PC-3 (cell line): ENCODE results near the gene FBXL19.

Experiments
- EZH2 ChIP-seq: fragments of 300-600 bp; sonication (generic); IDR thresholded peaks from one replicate; pipeline ENCODE4 v1.6.1; 2017; ENCODE audit warnings: antibody characterized with exemption, mild to moderate bottlenecking, low read length; ENCODE audit not compliant: unreplicated experiment
- TF ChIP-seq, protein P1 (sequence below): fragments of 300-600 bp; sonication (generic); conservative IDR thresholded peaks from 2 replicates; pipeline ENCODE4 v1.5.1; 2017; ENCODE audit warnings: antibody characterized with exemption, low read depth, mild to moderate bottlenecking, low read length

DNA sequence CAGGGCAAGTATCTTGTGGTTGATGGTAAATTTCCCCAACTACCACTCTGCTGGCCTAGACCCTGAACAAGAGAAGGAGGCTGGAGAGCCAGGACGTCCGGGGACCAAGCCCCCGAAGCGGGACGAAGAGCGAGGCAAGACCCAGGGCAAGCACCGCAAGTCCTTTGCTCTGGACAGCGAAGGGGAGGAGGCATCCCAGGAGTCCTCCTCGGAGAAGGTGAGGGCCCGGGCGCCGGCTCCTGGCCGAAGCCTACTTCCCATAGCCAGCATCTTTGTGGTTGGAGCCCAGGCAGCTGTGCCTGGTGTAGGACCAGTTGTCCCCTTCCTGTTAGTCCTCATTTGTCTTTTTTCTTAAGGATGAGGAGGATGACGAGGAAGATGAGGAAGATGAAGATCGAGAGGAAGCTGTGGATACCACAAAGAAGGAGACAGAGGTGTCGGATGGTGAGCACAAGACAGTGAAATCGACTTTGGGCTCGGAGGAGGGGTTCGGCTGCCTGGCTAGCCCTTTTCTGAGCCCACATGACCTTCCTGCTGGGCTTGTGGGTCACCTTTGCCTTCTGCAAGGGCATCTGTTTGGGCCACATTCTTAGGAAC, 46.0 kb downstream of the FBXL19 start:
- no peak for TF ChIP-seq EZH2
- TF ChIP-seq, protein P1, sequence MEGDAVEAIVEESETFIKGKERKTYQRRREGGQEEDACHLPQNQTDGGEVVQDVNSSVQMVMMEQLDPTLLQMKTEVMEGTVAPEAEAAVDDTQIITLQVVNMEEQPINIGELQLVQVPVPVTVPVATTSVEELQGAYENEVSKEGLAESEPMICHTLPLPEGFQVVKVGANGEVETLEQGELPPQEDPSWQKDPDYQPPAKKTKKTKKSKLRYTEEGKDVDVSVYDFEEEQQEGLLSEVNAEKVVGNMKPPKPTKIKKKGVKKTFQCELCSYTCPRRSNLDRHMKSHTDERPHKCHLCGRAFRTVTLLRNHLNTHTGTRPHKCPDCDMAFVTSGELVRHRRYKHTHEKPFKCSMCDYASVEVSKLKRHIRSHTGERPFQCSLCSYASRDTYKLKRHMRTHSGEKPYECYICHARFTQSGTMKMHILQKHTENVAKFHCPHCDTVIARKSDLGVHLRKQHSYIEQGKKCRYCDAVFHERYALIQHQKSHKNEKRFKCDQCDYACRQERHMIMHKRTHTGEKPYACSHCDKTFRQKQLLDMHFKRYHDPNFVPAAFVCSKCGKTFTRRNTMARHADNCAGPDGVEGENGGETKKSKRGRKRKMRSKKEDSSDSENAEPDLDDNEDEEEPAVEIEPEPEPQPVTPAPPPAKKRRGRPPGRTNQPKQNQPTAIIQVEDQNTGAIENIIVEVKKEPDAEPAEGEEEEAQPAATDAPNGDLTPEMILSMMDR: no peak
